ENCODE results near the gene HIGD1A. TPM values are rescaled to one million over a fixed set of nuclear protein-coding genes. Genes with fewer than 3 reads are reported as not detected.

The HIGD1A gene
- total RNA-seq, 4 donors from 2014 or later = 171 to 217 (median 211) TPM

GRCh38 chr3:42751609-42752008 lies 52.7 kb downstream of the HIGD1A start:
- DNase-seq = peak; percentile 48 to 57
- no peaks in the 10 kb centered on the region for H3K9me3 ChIP-seq
- no peak for TF ChIP-seq POLR2A (IDR thresholded peaks at IDR 0.05)
- TF ChIP-seq CTCF (IDR thresholded peaks at IDR 0.05) = no peak
- 20 to 31% methylated on average over 1 to 7 of the region's 9 CpGs for WGBS, 2 donors
- peak overlapping the region; percentile 94 to 99 (median 98) for H3K27ac ChIP-seq
- H3K4me1 ChIP-seq = peaks cover 57 to 64% of the 10 kb centered on the region in 2 donors
- H3K4me3 ChIP-seq (replicated peaks in 1 of 3) = no peak overlapping the region
- intact Hi-C loops (cut with DNase I) = no loop called here
- no peaks in the 10 kb centered on the region for H3K36me3 ChIP-seq
- no peaks in the 10 kb centered on the region for H3K27me3 ChIP-seq

DNA sequence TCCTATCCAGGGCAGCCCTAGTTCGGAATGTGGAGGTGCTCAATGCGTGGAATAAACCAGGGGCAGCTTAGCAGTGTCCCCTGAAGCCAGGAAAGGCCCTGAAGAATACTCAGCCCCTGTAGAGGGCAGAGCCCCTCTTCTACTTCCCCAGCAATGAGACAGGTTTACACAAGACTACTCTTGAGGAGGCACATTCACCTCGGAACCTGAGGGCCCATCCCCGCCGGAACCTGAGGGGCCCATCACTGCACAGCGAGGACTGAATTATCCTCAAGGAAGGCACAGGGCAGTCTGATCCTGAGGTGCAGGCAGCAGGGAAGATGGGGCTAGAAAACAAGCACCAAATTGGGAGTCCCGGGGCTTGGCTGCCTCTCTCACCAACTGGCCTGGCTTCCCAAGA lies 53.5 kb downstream of the HIGD1A start:
- H3K4me1 ChIP-seq = peaks cover 63 to 70% of the 10 kb centered on the region in 2 donors
- intact Hi-C loops (cut with DNase I) = no loop called here
- H3K9me3 ChIP-seq = no peaks in the 10 kb centered on the region
- WGBS, 2 donors = 86 to 88% methylated on average over 7 of the region's 7 CpGs
- no peaks in the 10 kb centered on the region for H3K36me3 ChIP-seq
- DNase-seq = no peak
- no peaks in the 10 kb centered on the region for H3K27me3 ChIP-seq
- TF ChIP-seq CTCF (IDR thresholded peaks at IDR 0.05) = no peak
- TF ChIP-seq POLR2A (IDR thresholded peaks at IDR 0.05) = no peak
- H3K4me3 ChIP-seq (replicated peaks in 1 of 3) = no peak overlapping the region
- peak overlapping the region; percentile 94 to 99 (median 98) for H3K27ac ChIP-seq

- TF ChIP-seq CTCF (IDR thresholded peaks at IDR 0.05) (peak in 4 of 6 experiments; percentile 38 to 50 (median 49)), POLR2A (IDR thresholded peaks at IDR 0.05) (peak in 1 of 2 donors; percentile 61)
- Histone ChIP-seq H3K4me3 (replicated peaks in 1 of 3) (no peak overlapping the region), H3K4me1 (peaks cover 74 to 80% of the 10 kb centered on the region in 2 donors), H3K27ac (peak overlapping the region; percentile 94 to 99 (median 98)), H3K36me3 (no peaks in the 10 kb centered on the region), H3K27me3 (no peaks in the 10 kb centered on the region), H3K9me3 (no peaks in the 10 kb centered on the region)
- 29 to 48% methylated on average over 7 to 9 of the region's 10 CpGs for WGBS, 2 donors
- intact Hi-C loops (cut with DNase I) = loop anchor here (10.0 kb wide), 1 partner anchor 145 kb away; the partner anchor contains the start of gene NKTR
- DNase-seq = peak; percentile 86 to 89
Observed at GRCh38 chr3:42749753-42750231, 54.5 kb downstream of the HIGD1A start.

GRCh38 chr3:42749025-42749752 lies 55.1 kb downstream of the HIGD1A start:
- TF ChIP-seq CTCF (IDR thresholded peaks at IDR 0.05) (no peak), POLR2A (IDR thresholded peaks at IDR 0.05) (no peak)
- WGBS, 2 donors = 59 to 72% methylated on average over 10 of the region's 10 CpGs
- no peaks in the 10 kb centered on the region for H3K27me3 ChIP-seq
- H3K9me3 ChIP-seq = no peaks in the 10 kb centered on the region
- peaks cover 76 to 86% of the 10 kb centered on the region in 2 donors for H3K4me1 ChIP-seq
- no peak overlapping the region for H3K4me3 ChIP-seq (replicated peaks in 1 of 3)
- peak; percentile 83 to 85 for DNase-seq
- intact Hi-C loops (cut with DNase I) = loop anchor here (10.0 kb wide), 1 partner anchor 144 kb away; the partner anchor contains the start of gene NKTR
- H3K27ac ChIP-seq = peak overlapping the region; percentile 94 to 99 (median 98)
- no peaks in the 10 kb centered on the region for H3K36me3 ChIP-seq

DNA sequence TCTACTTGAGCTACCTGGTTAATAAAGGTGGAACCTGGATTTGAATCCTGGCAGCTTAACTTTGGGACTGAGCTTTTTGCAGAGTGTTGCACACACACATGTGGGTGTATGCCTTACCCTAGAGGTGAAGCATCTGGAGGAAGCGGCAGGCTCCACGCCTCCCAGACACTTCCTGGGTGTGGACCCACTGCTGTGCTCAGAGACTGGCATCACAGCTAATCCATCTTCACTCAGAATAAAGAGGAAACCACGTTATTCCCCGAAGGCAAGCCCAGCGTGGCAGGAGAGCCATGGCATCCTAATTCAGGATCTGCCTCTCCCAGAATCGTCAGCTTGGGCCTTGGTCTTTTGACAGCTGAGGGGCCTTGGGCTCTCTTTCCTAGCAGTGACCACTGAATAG lies 56.7 kb downstream of the HIGD1A start:
- no peak overlapping the region for H3K4me3 ChIP-seq (replicated peaks in 1 of 3)
- H3K27me3 ChIP-seq = no peaks in the 10 kb centered on the region
- H3K27ac ChIP-seq = peak overlapping the region; percentile 87 to 99 (median 98)
- H3K4me1 ChIP-seq = peaks cover 66 to 79% of the 10 kb centered on the region in 2 donors
- DNase-seq = no peak
- WGBS, 2 donors = 70 to 71% methylated on average over 5 to 6 of the region's 6 CpGs
- no peaks in the 10 kb centered on the region for H3K9me3 ChIP-seq
- intact Hi-C loops (cut with DNase I) = loop anchor here (10.0 kb wide), 1 partner anchor 143 kb away; the partner anchor contains the start of gene NKTR
- no peaks in the 10 kb centered on the region for H3K36me3 ChIP-seq
- no peak for TF ChIP-seq CTCF (IDR thresholded peaks at IDR 0.05)
- TF ChIP-seq POLR2A (IDR thresholded peaks at IDR 0.05) = no peak

Data from thyroid gland (tissue), 4 donors.